GM19438 (cell line): ENCODE results near the gene HYI.
"Not testable (repeated sequence)": the region's sequence is repeated elsewhere in the genome, so short reads cannot be mapped to it uniquely, and the experiment has no call there.

Experiments used
- ATAC-seq: cut with Tn5 transposase; IDR thresholded peaks from one replicate; pipeline ENCODE4 v1.9.1; 2021; ENCODE audit warnings: low read depth; ENCODE audit not compliant: unreplicated experiment

The HYI gene

GRCh38 chr1:43465505-43466067 is 11.9 kb upstream of the HYI start:
- ATAC-seq = no peak

GRCh38 chr1:43464681-43465504 is 11.2 kb upstream of the HYI start:
- no peak for ATAC-seq

GRCh38 chr1:43463479-43463878 is 9.7 kb upstream of the HYI start:
- no peak for ATAC-seq

- ATAC-seq = no peak
Observed at GRCh38 chr1:43460988-43461693, 7.4 kb upstream of the HYI start.

- not testable (repeated sequence) for ATAC-seq
Observed at GRCh38 chr1:43458379-43458778, 4.6 kb upstream of the HYI start.

GRCh38 chr1:43455213-43455889 is 1.6 kb upstream of the HYI start:
- no peak for ATAC-seq

GRCh38 chr1:43454270-43455011 is 710 bp upstream of the HYI start:
- ATAC-seq = peak; percentile 68

GRCh38 chr1:43452789-43453441 is 816 bp downstream of the HYI start:
- ATAC-seq = no peak

GRCh38 chr1:43451701-43452532 is 1.8 kb downstream of the HYI start:
- ATAC-seq = no peak

GRCh38 chr1:43451157-43451591 is 2.6 kb downstream of the HYI start:
- no peak for ATAC-seq

- no peak for ATAC-seq
Observed at GRCh38 chr1:43450251-43450941, 3.3 kb downstream of the HYI start.

- ATAC-seq = no peak
Observed at GRCh38 chr1:43449708-43450069, 4.0 kb downstream of the HYI start.

GRCh38 chr1:43448955-43449707 is 4.6 kb downstream of the HYI start:
- no peak for ATAC-seq

- no peak for ATAC-seq
Observed at GRCh38 chr1:43447891-43448708, 5.6 kb downstream of the HYI start.

GRCh38 chr1:43446881-43447835 is 6.6 kb downstream of the HYI start:
- ATAC-seq = no peak

GRCh38 chr1:43446388-43446740 is 7.4 kb downstream of the HYI start:
- ATAC-seq = no peak
